GM12873 (cell line): ENCODE results near the gene HEBP1.

Experiments used
- TF ChIP-seq, protein P1 (sequence below): IDR thresholded peaks from 2 replicates; pipeline ENCODE4 v1.5.1; 2012; ENCODE audit warnings: low read depth, mild to moderate bottlenecking, moderate library complexity, low read length, control low read depth; ENCODE audit not compliant: insufficient read depth; ENCODE audit errors: missing control alignments

The HEBP1 gene, protein sequence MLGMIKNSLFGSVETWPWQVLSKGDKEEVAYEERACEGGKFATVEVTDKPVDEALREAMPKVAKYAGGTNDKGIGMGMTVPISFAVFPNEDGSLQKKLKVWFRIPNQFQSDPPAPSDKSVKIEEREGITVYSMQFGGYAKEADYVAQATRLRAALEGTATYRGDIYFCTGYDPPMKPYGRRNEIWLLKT

DNA sequence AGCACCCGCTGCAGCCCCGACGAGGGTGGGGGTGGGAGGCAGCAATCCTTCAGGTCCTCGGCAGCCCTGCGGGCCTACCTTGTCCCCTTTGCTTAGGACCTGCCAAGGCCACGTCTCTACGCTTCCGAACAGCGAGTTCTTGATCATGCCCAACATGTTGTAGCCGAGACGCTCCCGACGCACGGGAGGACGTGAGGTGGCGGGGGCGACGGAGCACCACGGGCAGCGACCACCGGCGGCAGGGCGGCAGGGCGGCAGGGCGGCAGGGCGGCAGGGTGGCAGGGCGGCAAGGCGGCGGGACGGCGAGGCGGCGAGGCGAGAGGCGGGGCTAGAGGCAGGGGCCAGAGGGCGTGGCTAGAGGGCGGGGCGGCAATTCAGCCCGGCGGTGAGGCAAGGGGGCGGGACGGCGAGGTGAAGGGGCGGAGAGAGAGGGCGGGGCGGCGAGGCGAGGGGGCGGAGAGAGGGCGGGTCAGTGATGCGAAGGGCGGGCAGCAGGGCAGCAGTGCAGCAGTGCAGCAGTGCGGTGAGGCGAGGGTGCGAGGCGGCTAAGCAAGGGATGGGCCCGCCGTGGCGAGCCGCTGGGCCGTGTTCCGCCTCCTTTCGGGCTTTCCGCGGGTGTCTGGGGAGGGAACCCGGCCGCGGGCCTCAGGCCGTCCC, at the start of gene HEBP1:
TSS of gene HEBP1 (minus strand) at position 307 of the 657 bp plus-strand sequence. CDS start at position 156, 151 bp downstream.
- TF ChIP-seq, protein P1, sequence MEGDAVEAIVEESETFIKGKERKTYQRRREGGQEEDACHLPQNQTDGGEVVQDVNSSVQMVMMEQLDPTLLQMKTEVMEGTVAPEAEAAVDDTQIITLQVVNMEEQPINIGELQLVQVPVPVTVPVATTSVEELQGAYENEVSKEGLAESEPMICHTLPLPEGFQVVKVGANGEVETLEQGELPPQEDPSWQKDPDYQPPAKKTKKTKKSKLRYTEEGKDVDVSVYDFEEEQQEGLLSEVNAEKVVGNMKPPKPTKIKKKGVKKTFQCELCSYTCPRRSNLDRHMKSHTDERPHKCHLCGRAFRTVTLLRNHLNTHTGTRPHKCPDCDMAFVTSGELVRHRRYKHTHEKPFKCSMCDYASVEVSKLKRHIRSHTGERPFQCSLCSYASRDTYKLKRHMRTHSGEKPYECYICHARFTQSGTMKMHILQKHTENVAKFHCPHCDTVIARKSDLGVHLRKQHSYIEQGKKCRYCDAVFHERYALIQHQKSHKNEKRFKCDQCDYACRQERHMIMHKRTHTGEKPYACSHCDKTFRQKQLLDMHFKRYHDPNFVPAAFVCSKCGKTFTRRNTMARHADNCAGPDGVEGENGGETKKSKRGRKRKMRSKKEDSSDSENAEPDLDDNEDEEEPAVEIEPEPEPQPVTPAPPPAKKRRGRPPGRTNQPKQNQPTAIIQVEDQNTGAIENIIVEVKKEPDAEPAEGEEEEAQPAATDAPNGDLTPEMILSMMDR, result no peak

DNA sequence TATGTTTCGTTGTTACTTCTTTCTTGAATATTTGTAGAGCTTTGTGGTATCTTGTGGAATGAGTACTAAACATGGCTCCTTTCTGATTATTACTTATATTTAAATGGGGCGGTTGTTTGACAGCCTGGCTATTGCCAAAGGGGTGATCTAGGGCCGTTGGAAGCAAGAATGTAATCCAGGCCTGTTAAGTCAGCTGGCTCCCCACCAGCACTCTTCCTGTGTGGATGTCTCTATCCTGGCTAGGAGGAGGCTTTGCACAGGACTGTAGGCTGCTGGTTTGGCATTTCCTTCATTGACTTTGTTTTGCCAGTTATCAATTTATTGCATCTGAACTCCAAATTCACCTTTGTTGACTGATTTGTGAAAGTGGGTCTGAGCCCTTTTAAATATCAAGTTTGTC, 49.8 kb upstream of the HEBP1 start:
- TF ChIP-seq, protein P1, result no peak

DNA sequence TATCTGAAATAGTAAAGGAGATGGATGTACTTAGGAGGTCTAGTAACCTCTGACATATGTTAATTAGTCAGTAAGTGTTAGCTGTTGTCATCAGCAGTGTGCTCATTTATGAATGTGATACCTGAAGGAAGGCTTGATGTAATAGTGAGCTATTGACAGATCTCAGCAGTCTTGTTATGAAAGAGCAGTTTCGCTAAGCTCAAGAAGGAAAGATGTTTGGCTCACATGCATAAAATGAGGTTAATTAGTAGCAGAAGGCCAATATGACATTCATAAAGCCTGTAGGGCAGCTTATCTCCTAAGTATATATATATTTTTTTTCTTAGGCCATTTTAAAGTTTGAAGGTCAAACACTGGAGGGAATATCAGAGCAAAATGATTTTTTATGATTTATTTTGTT, 46.9 kb upstream of the HEBP1 start:
- TF ChIP-seq, protein P1, result no peak

DNA sequence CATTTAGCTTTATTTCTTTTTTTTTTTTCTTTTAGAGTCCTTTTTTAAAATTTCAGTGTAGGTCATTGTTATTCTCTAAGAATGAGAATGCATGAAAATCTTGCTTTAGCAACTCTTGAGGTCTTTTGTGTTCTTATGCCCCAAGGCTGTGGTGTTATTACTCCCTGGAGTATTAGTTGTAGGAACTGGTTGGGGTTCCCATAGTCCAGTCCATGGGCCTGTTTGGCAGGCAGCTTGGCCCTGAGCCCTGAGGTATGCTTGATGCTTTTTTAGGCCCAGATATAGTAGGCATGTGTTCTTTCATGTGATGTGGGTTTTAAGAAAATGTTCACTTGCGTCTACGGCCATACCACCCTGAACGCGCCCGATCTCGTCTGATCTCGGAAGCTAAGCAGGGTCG, 45.8 kb upstream of the HEBP1 start:
- TF ChIP-seq, protein P1, result no peak

DNA sequence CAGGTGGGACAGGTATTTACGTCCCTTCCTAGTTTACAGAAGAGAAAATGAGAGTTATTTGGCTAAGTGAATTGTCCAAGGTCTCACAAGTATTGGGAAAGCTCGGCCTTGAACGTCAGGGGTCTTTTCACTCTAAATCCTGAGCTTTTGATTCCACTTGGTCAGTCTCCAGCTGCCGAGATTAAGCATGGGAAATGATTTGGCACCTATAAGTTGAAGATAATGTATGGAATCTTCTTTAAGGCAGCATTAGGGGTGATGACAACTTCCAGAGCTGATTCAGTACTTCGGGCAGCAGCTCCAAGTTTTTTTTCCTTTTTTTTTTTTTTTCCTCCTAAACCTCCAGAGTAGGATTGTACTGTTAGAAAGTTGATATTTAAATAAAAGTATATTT, 44.8 kb upstream of the HEBP1 start:
- TF ChIP-seq, protein P1, result no peak

DNA sequence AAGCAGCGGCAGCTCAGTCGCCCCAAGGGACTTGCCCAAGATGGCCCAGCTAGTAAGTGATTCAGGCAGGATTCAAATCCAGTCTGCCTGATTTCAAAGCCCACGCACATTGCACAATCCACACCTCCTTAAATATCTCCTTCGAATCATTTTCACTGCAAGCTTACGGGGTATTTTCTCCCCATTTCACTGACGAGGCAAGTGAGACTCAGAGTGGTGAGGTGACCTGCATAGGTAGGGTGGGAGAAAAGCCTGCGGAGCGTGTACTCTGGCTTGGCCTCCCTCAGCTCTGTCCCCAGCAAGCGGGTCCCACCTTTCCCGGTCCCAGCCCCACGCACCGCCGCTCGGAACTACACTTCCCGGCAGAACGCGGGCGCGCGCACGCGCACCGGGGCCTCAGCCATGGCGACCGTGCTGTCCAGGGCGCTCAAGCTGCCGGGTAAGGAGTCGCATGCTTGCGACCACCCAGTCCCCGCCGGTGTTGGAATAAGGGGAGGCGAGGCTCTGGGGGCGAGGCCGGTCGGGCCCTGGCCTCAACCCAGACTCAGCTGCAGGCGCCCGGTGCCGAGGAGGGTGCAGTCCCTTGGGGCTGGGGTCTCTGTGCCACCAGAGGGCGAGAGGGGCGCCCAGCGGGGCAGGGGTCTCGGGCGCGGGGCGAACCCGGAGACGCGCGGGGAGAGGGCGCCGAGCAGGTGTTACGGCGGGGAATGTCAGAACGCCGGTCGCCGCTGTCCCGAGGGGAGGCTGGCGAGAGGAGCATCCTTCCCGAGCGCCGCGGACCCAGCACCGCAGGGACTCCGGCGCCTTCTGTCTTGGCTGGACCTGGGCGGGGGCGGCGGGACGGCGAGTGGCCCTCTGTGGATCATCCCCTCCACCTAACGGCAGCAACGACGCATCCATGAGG, 44.2 kb upstream of the HEBP1 start, which contains the start of gene FAM234B:
TSS of gene FAM234B (plus strand) at position 380 of the 904 bp plus-strand sequence. CDS start at position 403, 23 bp downstream.
- TF ChIP-seq, protein P1, result peak; percentile 17

DNA sequence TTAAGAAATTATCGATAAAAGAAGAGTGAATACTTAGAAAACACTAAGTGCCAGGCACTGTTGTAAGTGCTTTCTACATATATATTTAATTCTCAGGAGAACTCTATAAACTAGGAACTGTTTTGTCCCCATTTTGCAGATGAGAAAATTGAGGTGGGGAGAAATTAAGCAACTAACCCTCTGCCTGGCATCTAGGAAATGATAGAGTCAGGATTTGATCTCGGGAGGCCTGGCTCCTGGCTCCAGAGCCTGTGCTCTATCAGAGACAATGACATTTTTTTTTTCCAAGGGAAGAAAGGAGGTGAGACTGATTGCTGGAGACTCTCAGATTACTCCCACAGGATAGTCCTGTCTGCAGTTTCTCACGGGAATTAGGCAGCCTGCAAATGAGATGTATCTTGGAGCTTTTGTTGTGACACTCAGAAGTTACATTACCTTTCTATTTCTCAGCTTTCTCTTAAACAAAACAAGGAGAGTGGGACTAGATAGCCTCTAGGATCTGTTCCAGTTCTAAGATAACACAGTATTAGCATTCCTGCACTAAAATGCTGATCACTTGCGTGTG, 42.7 kb upstream of the HEBP1 start:
- TF ChIP-seq, protein P1, result no peak
